Measurements from ENCODE around the gene FTMT. TPM values are rescaled to one million over a fixed set of nuclear protein-coding genes. Genes with fewer than 3 reads are reported as not detected.

The FTMT gene
- total and polyA plus RNA-seq, 4 donors, result not detected

DNA sequence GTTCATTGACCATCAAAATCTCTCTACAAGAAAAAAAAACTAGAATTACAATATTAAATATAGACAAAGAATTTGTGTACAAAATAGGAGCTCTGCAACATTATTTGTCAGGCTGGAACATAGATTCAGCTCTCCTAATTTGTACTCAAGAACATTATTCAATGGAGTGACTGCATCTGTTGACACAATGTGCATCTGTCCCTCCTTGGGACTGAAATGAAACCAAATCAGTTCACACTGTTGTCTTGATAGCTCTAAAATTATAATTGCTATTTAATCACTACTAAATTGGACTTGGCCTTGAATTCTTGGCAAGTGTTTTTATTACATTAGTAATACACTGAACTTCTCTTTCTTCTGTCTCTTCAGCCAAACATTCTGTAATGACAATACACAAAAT lies 47.7 kb downstream of the FTMT start:
- TF ChIP-seq SP1 (IDR thresholded peaks at IDR 0.05), result no peak
- no peak for TF ChIP-seq FOXA2 (IDR thresholded peaks at IDR 0.05)
- TF ChIP-seq, protein P1, sequence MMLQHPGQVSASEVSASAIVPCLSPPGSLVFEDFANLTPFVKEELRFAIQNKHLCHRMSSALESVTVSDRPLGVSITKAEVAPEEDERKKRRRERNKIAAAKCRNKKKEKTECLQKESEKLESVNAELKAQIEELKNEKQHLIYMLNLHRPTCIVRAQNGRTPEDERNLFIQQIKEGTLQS (IDR thresholded peaks at IDR 0.05), result no peak
- TF ChIP-seq FOXA1 (IDR thresholded peaks at IDR 0.05), result no peak
- TF ChIP-seq, protein P2, sequence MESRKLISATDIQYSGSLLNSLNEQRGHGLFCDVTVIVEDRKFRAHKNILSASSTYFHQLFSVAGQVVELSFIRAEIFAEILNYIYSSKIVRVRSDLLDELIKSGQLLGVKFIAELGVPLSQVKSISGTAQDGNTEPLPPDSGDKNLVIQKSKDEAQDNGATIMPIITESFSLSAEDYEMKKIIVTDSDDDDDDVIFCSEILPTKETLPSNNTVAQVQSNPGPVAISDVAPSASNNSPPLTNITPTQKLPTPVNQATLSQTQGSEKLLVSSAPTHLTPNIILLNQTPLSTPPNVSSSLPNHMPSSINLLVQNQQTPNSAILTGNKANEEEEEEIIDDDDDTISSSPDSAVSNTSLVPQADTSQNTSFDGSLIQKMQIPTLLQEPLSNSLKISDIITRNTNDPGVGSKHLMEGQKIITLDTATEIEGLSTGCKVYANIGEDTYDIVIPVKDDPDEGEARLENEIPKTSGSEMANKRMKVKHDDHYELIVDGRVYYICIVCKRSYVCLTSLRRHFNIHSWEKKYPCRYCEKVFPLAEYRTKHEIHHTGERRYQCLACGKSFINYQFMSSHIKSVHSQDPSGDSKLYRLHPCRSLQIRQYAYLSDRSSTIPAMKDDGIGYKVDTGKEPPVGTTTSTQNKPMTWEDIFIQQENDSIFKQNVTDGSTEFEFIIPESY (IDR thresholded peaks at IDR 0.05), result no peak
- no peak for TF ChIP-seq YY1 (IDR thresholded peaks at IDR 0.05)
- TF ChIP-seq RXRA (IDR thresholded peaks at IDR 0.05), result no peak
- no peak for TF ChIP-seq JUND (IDR thresholded peaks at IDR 0.05)
- Histone ChIP-seq H3K9me3 (ENCODE audit: control insufficient read depth in 4 of 4, low read length in 3 of 4) (no peaks in the 10 kb centered on the region), H3K27me3 (ENCODE audit: control insufficient read depth in 4 of 4, insufficient read depth in 4 of 4, low read length in 3 of 4) (no peaks in the 10 kb centered on the region), H3K36me3 (ENCODE audit: control insufficient read depth in 4 of 4, insufficient read depth in 3 of 4, low read depth in 1 of 4, low read length in 3 of 4) (no peaks in the 10 kb centered on the region), H3K4me1 (ENCODE audit: control insufficient read depth in 4 of 4, insufficient read depth in 4 of 4, low read length in 3 of 4) (no peaks in the 10 kb centered on the region), H3K4me3 (ENCODE audit: low read depth in 1 of 3, low read length in 3 of 3) (no peak overlapping the region), H3K27ac (ENCODE audit: low read depth in 1 of 2, low read length in 2 of 2) (no peak overlapping the region), H3K9ac (ENCODE audit: low read depth in 1 of 2, low read length in 2 of 2) (no peak overlapping the region)
- DNase-seq (ENCODE audit: low spot score), result no peak

Other genes with a start within 250 kb of the FTMT start
- 10 to 100 TPM in 1 of 2 donors, 1 to 10 TPM in 1; 7.8 to 10.1 TPM for gene SRFBP1, start 110.1 kb downstream of the FTMT start, total RNA-seq
- gene SRFBP1, start 110.1 kb downstream of the FTMT start, polyA plus RNA-seq, result 1 to 10 TPM; 2.7 to 4.5 TPM
- gene LOX, start 226.4 kb downstream of the FTMT start, total RNA-seq, result 1 to 10 TPM in 1 of 2 donors, under 1 TPM in 1; 0.84 to 1.0 TPM
- gene LOX, start 226.4 kb downstream of the FTMT start, polyA plus RNA-seq, result 1 to 10 TPM in 1 of 2 donors, under 1 TPM in 1; 0.42 to 2.2 TPM

Measured in liver (tissue), 9 donors.